NK-92 (cell line): Measurements from ENCODE around the gene RAB25.

Experiments used
- DNase-seq: peaks from one replicate; lab custom pipeline; 2025; ENCODE audit not compliant: unreplicated experiment; lab: John Stamatoyannopoulos, UW

Gene RAB25

GRCh38 chr1:156100205-156100995, 39.4 kb downstream of the RAB25 start:
- DNase-seq = no peak

- DNase-seq = no peak
These were observed 40.9 kb downstream of the RAB25 start for GRCh38 chr1:156101880-156102279.

GRCh38 chr1:156102633-156103511, 41.9 kb downstream of the RAB25 start:
- no peak for DNase-seq

DNA sequence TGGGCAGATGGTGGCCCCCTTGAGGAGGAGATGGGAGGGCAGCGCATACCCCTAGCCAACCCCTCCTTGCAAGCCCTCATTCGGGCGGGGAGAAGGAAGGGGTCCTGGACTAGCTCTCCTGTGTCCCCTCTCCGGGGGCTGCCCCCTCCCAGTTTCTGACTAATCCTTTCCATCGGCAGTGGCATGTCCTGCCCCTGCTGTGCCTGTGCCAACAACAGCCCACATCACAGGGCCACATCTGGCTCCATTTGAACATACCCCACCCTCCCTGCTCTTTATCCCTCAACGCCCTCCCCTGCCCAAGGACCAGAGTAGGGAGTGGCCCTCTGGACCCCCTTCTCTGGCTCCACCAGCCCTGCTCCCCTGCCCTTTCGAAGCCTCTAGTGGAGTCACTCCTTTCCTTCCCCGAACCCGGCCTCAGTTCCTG, 42.6 kb downstream of the RAB25 start:
- no peak for DNase-seq

- no peak for DNase-seq
These were observed 43.3 kb downstream of the RAB25 start for GRCh38 chr1:156104065-156104810.

DNA sequence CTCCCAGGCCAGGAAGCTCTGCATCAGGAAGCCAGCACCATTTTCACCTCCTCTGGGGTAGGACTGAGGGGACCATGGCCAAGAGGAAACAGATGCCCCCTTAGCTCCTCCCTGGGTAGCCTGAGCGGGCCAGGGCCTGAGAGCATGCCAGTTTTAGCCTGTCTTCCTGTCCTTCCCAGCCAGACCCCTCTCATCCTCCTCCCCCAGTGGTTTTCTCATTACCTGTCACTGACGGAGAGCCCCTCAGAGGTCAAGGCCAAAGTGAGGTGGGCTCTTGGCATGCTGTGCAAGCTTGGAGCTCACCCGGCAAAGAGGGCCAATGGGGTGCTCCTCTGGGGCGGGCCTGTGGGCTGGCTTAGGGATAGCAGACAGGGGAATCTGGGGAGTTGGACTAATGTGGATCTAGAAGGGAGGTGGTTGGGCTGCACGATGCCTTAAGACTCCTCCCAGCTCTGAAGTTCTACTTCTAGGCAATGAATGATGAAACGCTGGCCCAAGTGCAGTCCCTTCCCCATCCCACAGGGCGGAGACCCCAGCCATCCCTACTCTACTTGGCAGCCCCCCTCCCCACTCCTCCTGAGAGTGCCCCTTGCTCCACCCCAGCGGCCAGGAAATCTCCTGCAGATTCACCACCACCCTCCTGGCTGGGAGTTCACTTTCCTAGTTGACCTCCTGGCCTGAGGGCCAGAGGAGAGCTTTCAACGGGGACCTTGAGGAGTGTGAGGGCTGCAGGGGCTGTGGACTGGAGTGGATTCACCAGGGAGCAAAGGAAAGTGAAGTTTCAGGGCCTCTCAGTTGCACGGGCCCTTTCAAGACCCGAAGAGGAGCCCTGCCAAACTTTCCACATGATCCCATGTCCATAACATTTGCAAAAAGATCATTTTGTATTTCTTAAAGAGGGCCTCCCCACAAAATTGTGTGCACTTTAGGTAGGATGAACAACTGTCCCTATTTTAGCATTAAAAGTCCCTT, 44.2 kb downstream of the RAB25 start:
- DNase-seq = no peak

- DNase-seq = no peak
These were observed 45.9 kb downstream of the RAB25 start for GRCh38 chr1:156106624-156107488.

DNA sequence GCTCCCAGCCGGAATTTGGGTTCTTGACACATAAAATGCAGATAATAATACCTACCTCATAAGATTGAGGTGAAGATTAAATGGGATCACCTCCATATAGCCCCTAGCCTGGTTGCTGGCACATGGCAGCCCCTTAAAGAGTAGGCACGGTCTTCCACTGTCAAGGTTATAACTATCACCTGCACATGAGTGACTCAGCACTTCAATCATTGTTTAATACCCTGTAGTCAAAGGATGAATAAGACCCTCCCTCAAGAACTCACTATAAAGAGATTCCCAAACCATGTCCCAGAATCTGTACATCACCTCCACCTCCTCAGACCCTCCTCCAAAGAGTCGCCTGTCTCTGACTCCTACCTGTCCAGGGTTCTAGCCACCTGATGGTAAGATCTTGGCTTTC, 47.1 kb downstream of the RAB25 start:
- no peak for DNase-seq

DNA sequence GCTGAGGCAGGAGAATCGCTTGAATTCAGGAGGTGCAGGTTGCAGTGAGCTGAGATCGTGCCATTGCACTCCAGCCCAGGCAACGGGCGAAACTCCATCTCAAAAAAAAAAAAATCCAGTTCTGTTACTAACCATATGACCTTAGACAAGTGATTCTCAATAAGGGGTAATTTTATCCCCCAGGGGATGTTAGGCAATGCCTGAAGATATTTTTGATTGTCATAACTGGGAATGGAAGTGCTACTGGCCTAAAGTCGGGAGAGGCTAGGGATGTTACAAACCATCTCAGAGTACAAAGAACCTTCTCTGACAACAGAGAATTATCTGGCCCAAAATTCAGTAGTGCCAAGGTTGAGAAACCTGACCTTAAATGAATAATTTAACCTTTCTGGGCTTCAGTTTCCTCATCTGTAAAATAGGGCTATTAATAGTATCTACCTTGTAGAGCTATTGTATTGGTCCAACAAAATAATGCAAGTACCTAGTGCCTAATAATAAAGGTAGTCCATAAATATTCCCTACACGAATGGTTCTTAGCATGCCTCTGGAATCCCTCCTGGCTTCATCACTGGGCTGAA, 47.8 kb downstream of the RAB25 start:
- DNase-seq = no peak

- DNase-seq = no peak
These were observed 49.3 kb downstream of the RAB25 start for GRCh38 chr1:156110252-156110651.

- DNase-seq = no peak
These were observed 50.5 kb downstream of the RAB25 start for GRCh38 chr1:156111355-156111962.

DNA sequence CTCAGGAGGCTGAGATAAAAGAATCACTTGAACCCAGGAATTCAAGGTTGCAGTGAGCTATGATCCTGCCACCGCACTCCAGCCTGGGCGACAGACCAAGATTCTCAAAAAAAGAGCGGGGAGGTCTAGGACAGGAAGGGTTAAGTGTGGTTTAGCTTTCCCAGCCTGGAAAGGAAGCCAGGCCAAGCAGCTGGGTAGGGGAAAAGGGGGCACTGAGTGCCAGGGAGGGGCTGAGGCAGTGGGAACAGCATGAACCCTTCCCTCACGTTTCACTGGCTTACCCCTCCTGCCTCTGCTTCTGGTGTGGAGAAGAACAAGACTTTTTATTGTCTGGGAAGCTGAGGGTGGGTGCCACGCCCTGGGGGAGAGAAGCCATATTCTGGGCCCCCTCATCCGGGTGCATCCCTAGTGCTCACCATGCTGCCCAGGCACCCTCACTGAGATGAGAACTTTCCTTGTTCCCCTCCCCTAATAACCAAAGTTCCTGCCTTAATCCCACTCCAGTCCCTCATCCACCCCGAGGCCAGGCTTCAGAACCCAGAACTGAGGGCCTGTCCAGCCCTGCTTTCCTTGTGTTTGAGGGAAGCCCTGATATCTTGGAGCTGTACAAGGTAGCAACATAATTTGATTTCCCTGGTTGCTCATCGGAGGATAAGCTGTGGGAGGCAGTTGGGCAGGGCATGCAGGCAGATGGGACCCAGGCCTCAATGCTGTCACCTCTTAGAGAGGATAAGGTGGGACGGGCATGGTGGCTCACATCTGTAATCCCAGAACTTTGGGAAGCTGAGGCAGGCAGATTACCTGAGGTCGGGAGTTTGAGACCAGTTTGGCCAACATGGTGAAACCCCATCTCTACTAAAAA, 51.5 kb downstream of the RAB25 start:
- DNase-seq = no peak

DNA sequence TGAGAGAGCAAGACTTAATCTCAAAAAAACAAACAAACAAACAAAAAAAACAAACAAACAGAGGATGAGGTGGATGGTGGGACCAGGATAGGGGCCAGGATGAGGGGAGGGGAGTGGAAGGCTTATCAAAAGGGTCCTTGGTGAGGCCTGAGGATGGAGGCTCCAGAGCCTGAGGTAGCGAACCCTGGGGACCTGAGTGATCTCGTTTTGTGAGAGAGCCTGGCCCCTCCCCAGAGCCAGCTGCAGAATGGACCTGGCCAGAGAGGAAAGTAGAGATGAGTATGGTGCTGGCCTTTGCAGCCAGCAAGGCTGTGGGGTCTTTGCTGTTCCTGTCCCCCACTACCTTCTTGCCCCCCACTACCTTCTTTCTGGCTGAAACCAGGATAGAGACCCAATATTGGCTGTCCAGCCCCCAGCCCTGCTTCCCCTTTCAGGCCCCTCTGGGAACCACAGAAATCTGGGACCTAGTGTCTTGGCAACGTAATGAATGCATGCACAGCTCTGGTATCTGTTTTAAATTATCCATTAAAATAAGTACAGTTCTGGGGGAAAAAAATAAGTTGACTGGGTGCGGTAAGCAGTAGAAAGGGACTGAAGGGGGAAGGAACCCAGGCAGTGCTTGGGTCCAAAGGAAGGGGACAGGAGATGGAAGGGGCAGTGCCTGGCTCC, 52.5 kb downstream of the RAB25 start:
- no peak for DNase-seq

GRCh38 chr1:156114101-156114918, 53.4 kb downstream of the RAB25 start, which contains the start of gene LMNA:
TSS of gene LMNA (plus strand) at chr1:156114711. CDS start at chr1:156114919, 208 bp downstream.
- DNase-seq = no peak

DNA sequence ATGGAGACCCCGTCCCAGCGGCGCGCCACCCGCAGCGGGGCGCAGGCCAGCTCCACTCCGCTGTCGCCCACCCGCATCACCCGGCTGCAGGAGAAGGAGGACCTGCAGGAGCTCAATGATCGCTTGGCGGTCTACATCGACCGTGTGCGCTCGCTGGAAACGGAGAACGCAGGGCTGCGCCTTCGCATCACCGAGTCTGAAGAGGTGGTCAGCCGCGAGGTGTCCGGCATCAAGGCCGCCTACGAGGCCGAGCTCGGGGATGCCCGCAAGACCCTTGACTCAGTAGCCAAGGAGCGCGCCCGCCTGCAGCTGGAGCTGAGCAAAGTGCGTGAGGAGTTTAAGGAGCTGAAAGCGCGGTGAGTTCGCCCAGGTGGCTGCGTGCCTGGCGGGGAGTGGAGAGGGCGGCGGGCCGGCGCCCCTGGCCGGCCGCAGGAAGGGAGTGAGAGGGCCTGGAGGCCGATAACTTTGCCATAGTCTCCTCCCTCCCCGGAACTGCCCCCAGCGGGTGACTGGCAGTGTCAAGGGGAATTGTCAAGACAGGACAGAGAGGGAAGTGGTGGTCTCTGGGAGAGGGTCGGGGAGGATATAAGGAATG, 54.1 kb downstream of the RAB25 start:
- no peak for DNase-seq
